SJCRH30 (cell line): ENCODE data around the gene CCDC24. TPM values are rescaled to one million over a fixed set of nuclear protein-coding genes. Genes with fewer than 3 reads are reported as not detected.

ENCODE experiments used
- DNase-seq, 2 experiments: peaks; one replicate each; pipeline ENCODE4 v3.0.0-alpha.2; 2015 to 2020
- H3K27ac ChIP-seq: fragments of 250-450 bp; sonication (Bioruptor Pico); 2 replicates; pipeline ENCODE4 v1.5.1; 2020; ENCODE audit warnings: mild to moderate bottlenecking, moderate library complexity
- H3K27me3 ChIP-seq: fragments of 250-450 bp; sonication (Bioruptor Pico); 2 replicates; pipeline ENCODE4 v1.5.1; 2020; ENCODE audit warnings: mild to moderate bottlenecking, moderate library complexity
- H3K36me3 ChIP-seq: fragments of 250-450 bp; sonication (Bioruptor Pico); 2 replicates; pipeline ENCODE4 v1.5.1; 2020; ENCODE audit warnings: mild to moderate bottlenecking, moderate library complexity
- H3K4me1 ChIP-seq: fragments of 250-450 bp; sonication (Bioruptor Pico); 2 replicates; pipeline ENCODE4 v1.5.1; 2020; ENCODE audit warnings: mild to moderate bottlenecking, moderate library complexity
- H3K4me3 ChIP-seq: fragments of 250-450 bp; sonication (Bioruptor Pico); 2 replicates; pipeline ENCODE4 v1.5.1; 2020; ENCODE audit warnings: mild to moderate bottlenecking, moderate library complexity
- H3K9me3 ChIP-seq: fragments of 250-450 bp; sonication (Bioruptor Pico); replicated peaks from 2 replicates; pipeline ENCODE4 v1.5.1; 2020; ENCODE audit warnings: mild to moderate bottlenecking, moderate library complexity
- total RNA-seq: library from RNA; depleted of rRNA; stranded (reverse); fragments of >200 nt; shearing (Covaris generic); gene quantifications from 2 replicates; pipeline ENCODE4 v1.2.3, GENCODE V29; 2014; rRNA removed

Gene CCDC24
- total RNA-seq, 1 experiment from 2014 or later: 0.85 TPM

DNA sequence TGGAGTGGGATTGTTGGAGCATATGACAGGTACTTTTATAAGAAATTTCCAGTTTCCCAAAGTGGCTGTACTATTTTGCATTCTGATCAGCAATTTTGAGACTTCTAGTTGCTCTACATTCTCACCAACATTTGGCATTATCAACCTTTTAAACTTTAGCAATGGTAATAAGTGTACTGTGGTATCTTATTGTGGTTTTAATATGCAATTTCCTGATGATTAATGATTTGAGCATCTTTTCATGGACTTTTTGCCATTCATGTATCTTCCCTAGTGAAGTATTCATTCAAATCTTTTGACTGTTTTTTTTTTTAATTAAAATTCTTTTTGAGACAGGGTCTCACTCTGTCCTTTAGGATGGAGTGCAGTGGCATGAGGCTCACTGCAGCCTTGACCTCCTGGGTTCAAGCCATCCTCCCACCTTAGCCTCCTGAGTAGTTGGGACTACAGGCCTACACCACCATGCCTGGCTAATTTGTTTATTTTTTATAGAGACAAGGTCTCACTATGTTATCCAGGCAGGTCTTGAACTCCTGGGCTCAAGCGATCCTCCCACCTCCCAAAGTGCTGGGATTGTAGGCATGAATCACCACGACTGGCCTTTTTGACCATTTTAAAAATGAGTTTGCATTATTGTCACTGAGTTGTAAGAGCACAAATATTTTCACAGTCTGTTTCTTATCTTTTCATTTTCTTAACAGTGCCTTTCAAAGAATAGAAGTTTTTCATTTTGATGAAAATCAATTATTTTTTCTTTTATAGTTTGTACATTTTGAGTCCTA, 47.7 kb downstream of the CCDC24 start:
- Histone ChIP-seq H3K4me3 (no peak overlapping the region), H3K36me3 (no peaks in the 10 kb centered on the region), H3K27me3 (no peaks in the 10 kb centered on the region), H3K27ac (no peak overlapping the region), H3K4me1 (peaks cover 22% of the 10 kb centered on the region), H3K9me3 (no peaks in the 10 kb centered on the region)
- DNase-seq: no peak

DNA sequence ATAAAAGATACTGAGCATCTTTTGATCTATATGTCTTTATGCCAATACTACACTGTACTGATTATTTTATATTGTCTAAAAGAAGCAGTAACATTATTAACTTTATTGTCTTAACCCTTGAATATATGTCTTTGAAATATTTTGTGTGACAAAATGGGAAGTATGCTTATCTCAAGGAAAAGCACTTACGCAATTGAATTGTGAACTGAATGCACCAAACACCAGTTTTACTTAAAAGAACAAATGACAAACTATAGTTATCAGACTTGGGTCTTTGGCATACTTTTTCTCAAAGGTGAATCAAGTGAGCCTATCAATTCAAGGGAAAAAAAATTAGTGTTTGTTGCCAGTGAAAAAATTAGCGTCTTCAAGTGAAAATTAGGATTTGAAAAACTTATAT, 49.0 kb downstream of the CCDC24 start:
- Histone ChIP-seq H3K4me3 (no peak overlapping the region), H3K27me3 (no peaks in the 10 kb centered on the region), H3K9me3 (no peaks in the 10 kb centered on the region), H3K36me3 (no peaks in the 10 kb centered on the region), H3K27ac (no peak overlapping the region), H3K4me1 (peaks cover 17% of the 10 kb centered on the region)
- no peak for DNase-seq

DNA sequence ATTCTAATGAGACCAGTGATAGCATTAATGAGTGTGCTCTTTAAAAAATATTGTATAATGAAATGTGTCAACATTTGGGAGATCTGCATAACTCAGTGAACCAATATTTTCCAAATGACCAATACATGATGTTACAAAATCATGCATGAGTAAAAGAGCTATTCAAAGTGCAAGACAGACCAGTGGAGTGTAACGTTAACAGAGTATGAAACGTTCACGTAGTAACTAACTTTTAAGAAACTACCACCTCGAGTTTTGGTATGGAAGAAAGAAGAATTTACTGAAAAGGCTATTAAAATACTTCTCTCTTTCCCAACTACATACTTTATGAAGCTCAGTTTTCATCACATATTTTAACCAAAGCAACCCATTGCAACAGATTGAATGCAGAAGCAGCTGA, 49.4 kb downstream of the CCDC24 start:
- H3K9me3 ChIP-seq: no peaks in the 10 kb centered on the region
- H3K27me3 ChIP-seq: no peaks in the 10 kb centered on the region
- no peak overlapping the region for H3K27ac ChIP-seq
- DNase-seq: no peak
- H3K36me3 ChIP-seq: no peaks in the 10 kb centered on the region
- H3K4me1 ChIP-seq: peaks cover 12% of the 10 kb centered on the region
- H3K4me3 ChIP-seq: no peak overlapping the region

DNA sequence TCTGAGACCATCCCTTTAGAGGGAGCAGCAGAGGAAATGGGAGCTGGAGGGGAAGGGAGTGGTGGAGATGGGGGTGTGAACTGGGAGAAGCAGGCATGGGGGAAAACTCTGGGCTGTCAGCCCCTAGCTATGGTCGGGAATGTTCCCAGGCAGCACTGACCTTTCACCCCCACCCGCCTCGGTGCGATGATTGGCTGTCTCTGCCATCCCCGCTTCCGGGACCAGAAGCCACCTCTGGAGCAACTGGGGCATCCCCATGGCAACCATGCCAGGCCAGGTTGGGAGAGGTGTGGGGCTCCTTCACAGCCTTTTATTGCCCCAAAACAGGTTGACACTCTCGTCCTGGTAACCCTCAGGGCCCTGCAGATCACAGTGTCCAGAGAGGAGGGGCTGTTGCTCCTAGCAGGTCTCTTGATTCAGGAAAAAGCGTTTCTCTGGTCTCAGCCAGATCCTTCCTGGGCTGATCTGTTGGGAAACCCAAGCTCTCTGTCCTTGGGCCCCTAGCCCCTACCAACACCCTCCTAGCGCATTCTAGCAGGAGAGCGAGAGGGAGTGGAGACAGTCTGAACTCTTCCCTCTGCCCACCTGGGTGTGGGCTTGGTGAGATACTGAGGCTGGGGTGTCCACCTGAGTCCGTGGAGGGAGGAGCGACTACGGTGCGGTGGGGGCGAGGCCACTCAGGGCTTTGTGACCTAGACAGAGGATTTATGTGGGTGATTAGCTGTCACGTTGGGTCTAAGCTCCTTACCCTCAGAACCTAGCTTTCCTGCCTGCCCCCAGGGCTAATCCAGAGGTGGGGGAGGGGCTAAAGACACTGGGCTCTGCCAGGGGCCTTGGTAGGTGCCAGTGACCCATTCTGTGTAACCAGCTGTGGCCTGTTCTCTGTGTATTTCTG, 52.0 kb downstream of the CCDC24 start:
- Histone ChIP-seq H3K36me3 (no peaks in the 10 kb centered on the region), H3K27ac (no peak overlapping the region), H3K4me3 (no peak overlapping the region), H3K4me1 (peaks cover 7% of the 10 kb centered on the region), H3K9me3 (no peaks in the 10 kb centered on the region), H3K27me3 (no peaks in the 10 kb centered on the region)
- DNase-seq: no peak

DNA sequence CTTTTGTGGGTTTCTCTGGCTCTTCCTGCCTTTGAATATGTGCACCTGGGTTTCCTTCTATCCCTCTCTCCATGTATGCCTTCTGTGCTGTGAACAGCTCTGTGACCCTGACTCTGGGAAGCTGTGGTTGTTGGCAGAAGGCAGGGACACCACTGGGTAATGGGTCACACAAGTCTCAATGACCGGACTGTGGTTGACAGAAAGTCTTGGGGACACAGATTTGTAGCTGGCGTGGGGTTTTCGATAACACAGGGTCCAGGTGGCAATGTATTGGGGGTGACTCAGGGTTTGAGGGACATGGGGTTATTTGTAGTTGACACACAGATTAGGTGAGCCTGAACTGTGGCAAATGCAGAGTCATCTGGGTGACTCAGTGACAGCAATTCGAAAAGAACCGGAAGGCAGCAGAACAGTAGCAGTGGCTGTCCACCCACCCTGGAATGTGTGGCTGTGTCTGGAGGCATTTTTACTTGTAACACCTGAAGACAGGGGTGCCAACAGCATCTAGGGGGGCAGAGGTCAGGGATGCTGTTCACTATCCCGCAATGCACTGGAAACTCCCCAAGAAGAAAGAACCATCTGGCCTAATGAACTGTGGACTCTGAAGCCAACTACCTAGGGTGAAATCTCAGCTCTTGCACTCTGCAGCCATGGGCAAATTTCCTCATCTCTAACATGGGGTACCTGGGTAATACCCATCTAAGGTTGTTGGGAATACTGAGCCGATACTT, 52.8 kb downstream of the CCDC24 start:
- Histone ChIP-seq H3K36me3 (no peaks in the 10 kb centered on the region), H3K9me3 (no peaks in the 10 kb centered on the region), H3K27ac (no peak overlapping the region), H3K27me3 (no peaks in the 10 kb centered on the region), H3K4me1 (peaks cover 11% of the 10 kb centered on the region), H3K4me3 (no peak overlapping the region)
- DNase-seq: no peak

DNA sequence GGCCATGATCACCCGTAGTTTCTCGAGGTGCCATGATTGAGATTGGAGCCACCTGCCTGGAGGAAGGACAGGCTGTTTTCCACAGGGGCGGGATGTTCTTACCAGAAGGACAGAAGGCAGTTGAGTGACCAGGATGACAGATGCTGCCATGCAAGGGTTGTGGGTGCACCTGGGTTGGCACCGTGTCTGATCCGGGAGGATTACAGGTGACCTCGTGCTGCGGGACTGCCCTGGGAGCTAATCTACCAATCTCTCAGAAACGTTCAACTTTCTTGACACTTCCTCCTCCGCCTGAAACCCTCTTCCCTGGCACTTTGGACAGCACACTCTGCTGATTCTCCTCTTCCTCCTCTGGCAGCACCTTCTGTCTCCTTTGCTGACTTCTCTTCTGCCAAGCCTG, 53.7 kb downstream of the CCDC24 start:
- Histone ChIP-seq H3K4me1 (peaks cover 11% of the 10 kb centered on the region), H3K4me3 (no peak overlapping the region), H3K36me3 (no peaks in the 10 kb centered on the region), H3K27ac (no peak overlapping the region), H3K27me3 (no peaks in the 10 kb centered on the region), H3K9me3 (no peaks in the 10 kb centered on the region)
- no peak for DNase-seq

Other genes starting within 250 kb of the CCDC24 start
- gene ARTN, start 57.8 kb upstream of the CCDC24 start, total RNA-seq: 2.8 and 3.0 TPM in 2 replicates
- gene IPO13, start 44.6 kb upstream of the CCDC24 start, total RNA-seq: 15.4 and 17.7 TPM in 2 replicates
- gene DPH2, start 21.6 kb upstream of the CCDC24 start, total RNA-seq: 45.4 and 47.9 TPM in 2 replicates
- gene ATP6V0B, start 16.6 kb upstream of the CCDC24 start, total RNA-seq: 89.7 and 109 TPM in 2 replicates
- gene B4GALT2, start 12.4 kb upstream of the CCDC24 start, total RNA-seq: 65.9 and 67.4 TPM in 2 replicates
- gene SLC6A9, start 39.9 kb downstream of the CCDC24 start, total RNA-seq: 0.51 and 0.63 TPM in 2 replicates
- gene KLF17, start 127.2 kb downstream of the CCDC24 start, total RNA-seq: not detected in 2 replicates
- gene KLF18, start 150.0 kb downstream of the CCDC24 start, total RNA-seq: 0.05 TPM in 1 of 2 replicates, not detected in the other
- 32.4 and 34.0 TPM in 2 replicates for gene DMAP1, start 221.9 kb downstream of the CCDC24 start, total RNA-seq